Measurements from ENCODE around the gene SLITRK3.

- TF ChIP-seq CTCF (conservative IDR thresholded peaks at IDR 0.05 in 1 of 2, IDR thresholded peaks at IDR 0.05 in 1 of 2; ENCODE audit: extremely low read depth in 1 of 2, insufficient read depth in 1 of 2, low read depth in 1 of 2, low read length in 2 of 2) (no peak), EZH2 (IDR thresholded peaks at IDR 0.05; ENCODE audit: borderline replicate concordance, low read length) (no peak)
Observed at GRCh38 chr3:165202995-165203394, 6.8 kb upstream of the SLITRK3 start.
